Lower lobe of right lung (tissue), 2 donors: ENCODE results near the gene EPHA6. TPM values are rescaled to one million over a fixed set of nuclear protein-coding genes. Genes with fewer than 3 reads are reported as not detected.

Experiments used
- ATAC-seq, 2 donors: fragments of 200-7000 bp; cut with Tn5 transposase; one replicate each; pipeline ENCODE4 v1.9.1; 2020 to 2022; ENCODE audit warnings: mild to moderate bottlenecking in 2 of 2, moderate library complexity in 2 of 2
- DNase-seq: peaks from one replicate; pipeline ENCODE4 v3.0.0-alpha.2; 2020
- H3K27ac ChIP-seq: fragments of 200-600 bp; one replicate; pipeline ENCODE4 v1.8.0; 2022
- H3K27me3 ChIP-seq: fragments of 200-600 bp; one replicate; pipeline ENCODE4 v1.8.0; 2022; ENCODE audit warnings: low read depth
- H3K36me3 ChIP-seq: fragments of 200-600 bp; one replicate; pipeline ENCODE4 v1.8.0; 2022; ENCODE audit warnings: mild to moderate bottlenecking
- H3K4me1 ChIP-seq: fragments of 200-600 bp; one replicate; pipeline ENCODE4 v1.8.0; 2022
- H3K4me3 ChIP-seq: fragments of 200-600 bp; one replicate; pipeline ENCODE4 v1.8.0; 2022; ENCODE audit warnings: mild to moderate bottlenecking
- H3K9me3 ChIP-seq: fragments of 200-600 bp; one replicate; pipeline ENCODE4 v1.8.0; 2022
- intact Hi-C: fragments of 100-400 bp; cut with DNase I; formaldehyde crosslinking; loops from one replicate; pipeline ENCODE4 v1.11.0; 2022
- total RNA-seq: library from RNA; stranded (reverse); fragmentation: NEBNext Ultra II Directional; extraction: Animal tissue kit (Norgen Biotek cat#: 25700); gene quantifications from one replicate; pipeline ENCODE4 v1.2.1, GENCODE V29; 2021
- TF ChIP-seq, protein P1 (sequence below): fragments of 200-600 bp; IDR thresholded peaks from one replicate; pipeline ENCODE4 v1.8.0; 2022; ENCODE audit warnings: antibody characterized with exemption, mild to moderate bottlenecking
- donor health status: DM: no; HTN: yes; CAD: no; lungs with severe emphysema.

Gene EPHA6
- total RNA-seq, 1 donor from 2014 or later = 0.53 TPM

DNA sequence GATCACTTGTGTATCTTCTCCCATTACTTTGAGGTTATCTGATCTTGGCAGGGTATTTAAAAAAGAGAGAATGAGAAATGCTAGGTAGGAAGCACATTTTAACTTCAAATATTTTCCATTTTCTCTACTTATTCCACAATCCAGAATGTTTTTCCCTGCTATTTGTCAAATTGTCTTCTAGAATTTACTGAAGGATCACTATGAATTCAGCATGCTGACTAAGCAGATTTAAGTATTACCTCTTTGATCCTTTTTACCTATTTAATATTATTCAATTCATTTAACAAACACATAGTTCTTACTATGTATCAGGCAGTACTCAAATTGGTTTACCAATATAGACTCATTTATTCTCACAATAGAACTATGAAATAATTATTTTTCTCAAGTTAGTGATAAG lies 486.7 kb downstream of the EPHA6 start:
- Histone ChIP-seq H3K4me1 (no peaks in the 10 kb centered on the region), H3K36me3 (no peaks in the 10 kb centered on the region), H3K27ac (no peak overlapping the region), H3K4me3 (no peak overlapping the region), H3K9me3 (no peaks in the 10 kb centered on the region), H3K27me3 (no peaks in the 10 kb centered on the region)
- ATAC-seq = no peak
- TF ChIP-seq, protein P1, sequence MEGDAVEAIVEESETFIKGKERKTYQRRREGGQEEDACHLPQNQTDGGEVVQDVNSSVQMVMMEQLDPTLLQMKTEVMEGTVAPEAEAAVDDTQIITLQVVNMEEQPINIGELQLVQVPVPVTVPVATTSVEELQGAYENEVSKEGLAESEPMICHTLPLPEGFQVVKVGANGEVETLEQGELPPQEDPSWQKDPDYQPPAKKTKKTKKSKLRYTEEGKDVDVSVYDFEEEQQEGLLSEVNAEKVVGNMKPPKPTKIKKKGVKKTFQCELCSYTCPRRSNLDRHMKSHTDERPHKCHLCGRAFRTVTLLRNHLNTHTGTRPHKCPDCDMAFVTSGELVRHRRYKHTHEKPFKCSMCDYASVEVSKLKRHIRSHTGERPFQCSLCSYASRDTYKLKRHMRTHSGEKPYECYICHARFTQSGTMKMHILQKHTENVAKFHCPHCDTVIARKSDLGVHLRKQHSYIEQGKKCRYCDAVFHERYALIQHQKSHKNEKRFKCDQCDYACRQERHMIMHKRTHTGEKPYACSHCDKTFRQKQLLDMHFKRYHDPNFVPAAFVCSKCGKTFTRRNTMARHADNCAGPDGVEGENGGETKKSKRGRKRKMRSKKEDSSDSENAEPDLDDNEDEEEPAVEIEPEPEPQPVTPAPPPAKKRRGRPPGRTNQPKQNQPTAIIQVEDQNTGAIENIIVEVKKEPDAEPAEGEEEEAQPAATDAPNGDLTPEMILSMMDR = no peak
- intact Hi-C loops = no loop called here
- no peak for DNase-seq

DNA sequence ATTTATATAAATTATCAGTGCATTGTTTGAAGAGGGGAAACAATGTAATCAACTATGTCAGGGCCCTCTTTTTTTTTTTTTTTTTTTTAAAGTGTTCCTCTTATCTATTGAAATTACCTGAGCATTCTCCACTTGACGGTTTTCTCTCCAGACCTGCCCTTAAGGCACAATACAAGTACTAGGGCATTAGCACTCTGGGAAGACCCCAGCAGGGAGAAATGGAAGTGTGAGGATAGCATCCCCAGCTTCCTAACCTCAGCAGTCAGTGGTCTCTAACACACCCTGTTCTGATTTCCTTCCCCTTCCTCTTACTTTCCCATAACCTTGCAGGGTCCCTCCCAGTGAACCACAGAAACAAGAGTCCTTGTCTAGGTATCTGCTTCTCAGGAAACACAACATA lies 491.8 kb downstream of the EPHA6 start:
- DNase-seq = no peak
- Histone ChIP-seq H3K27ac (no peak overlapping the region), H3K27me3 (no peaks in the 10 kb centered on the region), H3K36me3 (no peaks in the 10 kb centered on the region), H3K4me1 (no peaks in the 10 kb centered on the region), H3K4me3 (no peak overlapping the region), H3K9me3 (no peaks in the 10 kb centered on the region)
- intact Hi-C loops = no loop called here
- ATAC-seq = no peak
- TF ChIP-seq, protein P1 = no peak

DNA sequence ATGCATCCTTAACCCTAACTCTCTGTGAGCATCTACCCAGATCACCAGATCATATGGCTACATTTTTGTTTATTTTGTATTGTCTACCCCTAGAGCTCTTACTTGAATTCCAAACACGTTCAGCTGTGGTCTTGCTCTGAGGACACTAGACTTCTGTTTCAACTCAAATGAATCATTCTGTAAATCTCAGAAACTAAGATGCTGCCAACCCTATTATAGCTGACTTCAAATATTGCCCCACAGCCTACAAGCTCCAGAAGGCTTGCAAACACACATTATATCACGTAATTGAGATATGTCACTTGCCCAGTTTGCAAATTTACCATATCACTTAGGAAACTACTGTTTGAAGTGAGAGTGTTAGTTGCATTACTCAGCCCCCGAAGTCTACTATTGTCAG lies 524.0 kb downstream of the EPHA6 start:
- Histone ChIP-seq H3K27ac (no peak overlapping the region), H3K27me3 (no peaks in the 10 kb centered on the region), H3K4me3 (no peak overlapping the region), H3K36me3 (no peaks in the 10 kb centered on the region), H3K4me1 (no peaks in the 10 kb centered on the region), H3K9me3 (no peaks in the 10 kb centered on the region)
- TF ChIP-seq, protein P1 = no peak
- intact Hi-C loops = no loop called here
- DNase-seq (no peak), ATAC-seq (no peak)

DNA sequence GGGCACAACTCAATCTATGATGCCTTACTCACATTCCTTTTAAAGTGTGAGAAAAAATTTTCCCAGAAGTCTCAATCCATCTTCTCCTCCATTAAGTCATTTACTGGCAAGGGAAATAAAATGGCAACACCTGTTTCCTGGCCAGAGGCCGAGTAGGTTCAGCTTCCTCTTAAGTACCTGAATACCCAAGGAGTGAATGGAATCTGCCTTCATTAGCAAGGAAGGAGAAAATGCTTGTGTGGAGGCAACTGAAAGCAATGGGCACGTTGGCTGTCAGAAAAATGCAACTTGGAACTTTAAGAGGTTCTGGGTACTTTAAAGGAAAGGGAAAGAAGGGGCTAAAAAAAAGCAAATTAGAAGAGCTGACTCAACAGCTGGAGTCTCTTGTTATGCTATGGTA lies 526.5 kb downstream of the EPHA6 start:
- TF ChIP-seq, protein P1 = no peak
- no peak overlapping the region for H3K4me3 ChIP-seq
- H3K36me3 ChIP-seq = no peaks in the 10 kb centered on the region
- no peak overlapping the region for H3K27ac ChIP-seq
- H3K4me1 ChIP-seq = no peaks in the 10 kb centered on the region
- intact Hi-C loops = no loop called here
- H3K27me3 ChIP-seq = no peaks in the 10 kb centered on the region
- ATAC-seq (no peak), DNase-seq (no peak)
- no peaks in the 10 kb centered on the region for H3K9me3 ChIP-seq

DNA sequence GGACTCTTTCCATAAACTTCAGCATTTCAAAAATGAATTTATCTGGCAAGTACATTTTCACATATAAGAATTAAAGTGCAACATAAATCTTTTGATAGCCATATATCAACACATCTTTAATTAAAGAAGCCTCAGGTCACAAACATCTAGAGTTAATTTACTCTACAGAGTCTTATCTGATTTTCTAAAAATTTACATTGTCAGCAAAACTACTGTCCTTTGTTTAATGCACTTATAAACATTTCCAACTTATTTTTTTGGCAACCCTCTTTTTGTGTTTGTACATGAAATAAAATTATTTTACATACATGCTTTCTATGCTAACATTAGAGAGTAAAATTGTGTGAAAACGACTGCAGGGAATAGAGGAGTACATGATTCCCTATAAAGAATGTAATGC lies 533.4 kb downstream of the EPHA6 start:
- Histone ChIP-seq H3K4me3 (no peak overlapping the region), H3K9me3 (no peaks in the 10 kb centered on the region), H3K4me1 (no peaks in the 10 kb centered on the region), H3K27me3 (no peaks in the 10 kb centered on the region), H3K36me3 (no peaks in the 10 kb centered on the region), H3K27ac (no peak overlapping the region)
- TF ChIP-seq, protein P1 = no peak
- ATAC-seq (no peak), DNase-seq (no peak)
- intact Hi-C loops = no loop called here

DNA sequence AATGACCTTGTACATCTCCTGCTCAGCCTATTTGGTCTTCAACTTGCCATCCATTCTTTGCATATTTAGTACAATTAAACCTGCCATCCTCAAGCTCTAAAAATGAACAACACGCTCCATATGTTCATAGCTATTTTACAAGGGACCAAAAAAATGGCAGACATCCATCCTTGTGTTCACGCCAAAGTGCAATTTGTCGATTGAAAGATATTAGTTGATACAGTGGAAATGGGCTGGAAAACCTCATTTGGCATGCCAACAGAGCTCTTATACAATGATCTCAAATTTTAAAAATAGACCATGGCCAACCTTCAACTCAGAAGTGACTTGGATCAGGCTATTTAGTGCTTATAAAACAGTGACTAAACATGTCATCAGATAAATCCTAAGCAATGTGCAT lies 536.6 kb downstream of the EPHA6 start:
- DNase-seq (no peak), ATAC-seq (no peak)
- no peak overlapping the region for H3K27ac ChIP-seq
- intact Hi-C loops = no loop called here
- H3K4me1 ChIP-seq = no peaks in the 10 kb centered on the region
- no peak overlapping the region for H3K4me3 ChIP-seq
- H3K27me3 ChIP-seq = no peaks in the 10 kb centered on the region
- TF ChIP-seq, protein P1 = no peak
- no peaks in the 10 kb centered on the region for H3K36me3 ChIP-seq
- H3K9me3 ChIP-seq = no peaks in the 10 kb centered on the region
